Measurements from ENCODE around the gene PHLDA2. TPM values are rescaled to one million over a fixed set of nuclear protein-coding genes. Genes with fewer than 3 reads are reported as not detected.

PHLDA2 gene
- total and polyA plus RNA-seq, 9 of the 15 experiments (the other 6 are each of a cell fraction or from before 2014, with no cell fraction given), result 0.43 to 42.4 (median 4.7) TPM

- TF ChIP-seq ZNF668 (CRISPR knock-in tag; IDR thresholded peaks at IDR 0.05) (no peak), WHSC1 (IDR thresholded peaks at IDR 0.05; ENCODE audit: low read length) (no peak), ZNF551 (CRISPR knock-in tag; IDR thresholded peaks at IDR 0.05) (no peak), TBP (optimal IDR thresholded peaks at IDR 0.05; ENCODE audit: low read depth, low read length) (peak; percentile 8), BCLAF1 (IDR thresholded peaks at IDR 0.05; ENCODE audit: borderline replicate concordance in 1 of 2, control insufficient read depth in 1 of 2, low read depth in 2 of 2, low read length in 1 of 2) (no peak), KDM4B (IDR thresholded peaks at IDR 0.05; ENCODE audit: borderline replicate concordance in 2 of 2, low read depth in 1 of 2) (peak in 1 of 2 experiments; percentile 3; a peak in 1 of 4 replicates), RAD21 (CRISPR knock-in tag; conservative IDR thresholded peaks at IDR 0.05 in 1 of 2, IDR thresholded peaks at IDR 0.05 in 1 of 2) (peak; percentile 90 to 91), ZFP36 (IDR thresholded peaks at IDR 0.05; ENCODE audit: low read depth, low read length, partially characterized antibody) (no peak), RBM14 (IDR thresholded peaks at IDR 0.05; ENCODE audit: borderline replicate concordance, insufficient read depth, low read depth, low read length) (no peak), PBX2 (CRISPR knock-in tag; IDR thresholded peaks at IDR 0.05; ENCODE audit: low read depth) (no peak), PBX2 (tag; conservative IDR thresholded peaks at IDR 0.05; ENCODE audit: low read depth) (no peak), PRDM10 (IDR thresholded peaks at IDR 0.05; ENCODE audit: partially characterized antibody) (no peak), ZNF77 (CRISPR knock-in tag; IDR thresholded peaks at IDR 0.05) (no peak), KAT2B (IDR thresholded peaks at IDR 0.05; ENCODE audit: low read depth, low read length) (no peak), CREB3 (tag; conservative IDR thresholded peaks at IDR 0.05; ENCODE audit: low read depth) (no peak)
These were observed 36.8 kb downstream of the PHLDA2 start (continued) for GRCh38 chr11:2892215-2892966.

All from K562 (cell line).